GM21737 (cell line): ENCODE data around the gene OLIG2.

Experiments
- ATAC-seq: cut with Tn5 transposase; IDR thresholded peaks from one replicate; pipeline ENCODE4 v1.9.1; 2021; ENCODE audit warnings: mild to moderate bottlenecking, moderate library complexity; ENCODE audit not compliant: unreplicated experiment

OLIG2 gene

DNA sequence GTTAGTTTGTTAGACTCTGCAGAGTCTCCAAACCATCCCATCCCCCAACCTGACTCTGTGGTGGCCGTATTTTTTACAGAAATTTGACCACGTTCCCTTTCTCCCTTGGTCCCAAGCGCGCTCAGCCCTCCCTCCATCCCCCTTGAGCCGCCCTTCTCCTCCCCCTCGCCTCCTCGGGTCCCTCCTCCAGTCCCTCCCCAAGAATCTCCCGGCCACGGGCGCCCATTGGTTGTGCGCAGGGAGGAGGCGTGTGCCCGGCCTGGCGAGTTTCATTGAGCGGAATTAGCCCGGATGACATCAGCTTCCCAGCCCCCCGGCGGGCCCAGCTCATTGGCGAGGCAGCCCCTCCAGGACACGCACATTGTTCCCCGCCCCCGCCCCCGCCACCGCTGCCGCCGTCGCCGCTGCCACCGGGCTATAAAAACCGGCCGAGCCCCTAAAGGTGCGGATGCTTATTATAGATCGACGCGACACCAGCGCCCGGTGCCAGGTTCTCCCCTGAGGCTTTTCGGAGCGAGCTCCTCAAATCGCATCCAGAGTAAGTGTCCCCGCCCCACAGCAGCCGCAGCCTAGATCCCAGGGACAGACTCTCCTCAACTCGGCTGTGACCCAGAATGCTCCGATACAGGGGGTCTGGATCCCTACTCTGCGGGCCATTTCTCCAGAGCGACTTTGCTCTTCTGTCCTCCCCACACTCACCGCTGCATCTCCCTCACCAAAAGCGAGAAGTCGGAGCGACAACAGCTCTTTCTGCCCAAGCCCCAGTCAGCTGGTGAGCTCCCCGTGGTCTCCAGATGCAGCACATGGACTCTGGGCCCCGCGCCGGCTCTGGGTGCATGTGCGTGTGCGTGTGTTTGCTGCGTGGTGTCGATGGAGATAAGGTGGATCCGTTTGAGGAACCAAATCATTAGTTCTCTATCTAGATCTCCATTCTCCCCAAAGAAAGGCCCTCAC, at the start of gene OLIG2:
Gene OLIG2, plus strand, starts transcription at position 447 of the 954 bp plus-strand sequence. CDS start 928 bp downstream, outside the sequence.
- no peak for ATAC-seq

DNA sequence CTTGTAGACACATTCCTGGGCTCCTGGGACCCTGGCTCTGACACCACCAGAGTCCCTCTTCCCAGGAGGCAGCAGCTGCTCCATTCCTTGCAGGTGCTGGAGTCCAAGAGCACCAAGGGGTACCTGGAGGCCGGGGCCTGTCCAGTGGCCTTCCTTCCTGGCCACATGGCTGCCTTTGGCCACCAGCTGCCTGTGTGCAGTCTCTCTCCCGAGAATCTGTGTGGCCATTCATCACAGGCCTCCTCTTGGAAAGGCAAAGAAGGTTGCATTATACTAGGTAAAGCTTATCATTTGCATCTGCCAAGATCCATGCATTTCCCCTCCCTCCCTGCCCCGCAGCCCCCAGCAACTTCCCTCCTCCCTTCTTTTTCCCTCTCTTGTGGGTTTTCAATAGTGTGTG, 48.9 kb upstream of the OLIG2 start:
- ATAC-seq = no peak

DNA sequence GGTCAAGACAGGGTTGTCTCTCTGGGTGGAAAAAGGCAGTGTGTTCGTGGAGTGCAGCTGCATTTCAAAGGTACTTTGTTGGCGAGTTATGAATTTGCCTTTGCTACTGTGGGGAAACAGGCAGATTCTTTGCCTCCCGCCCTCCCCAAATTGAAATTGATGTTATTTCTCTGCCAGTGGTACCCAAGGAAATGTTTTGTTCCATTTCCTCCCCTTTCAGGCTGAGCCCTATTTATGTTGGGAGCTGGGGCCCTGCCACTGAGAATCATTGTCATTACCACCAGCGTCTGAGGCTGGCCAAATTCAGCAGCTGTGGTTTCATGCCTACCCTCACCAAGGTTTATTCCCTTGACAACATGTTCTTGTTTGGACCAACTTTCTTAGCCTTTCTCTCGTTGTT, 48.5 kb upstream of the OLIG2 start:
- no peak for ATAC-seq

DNA sequence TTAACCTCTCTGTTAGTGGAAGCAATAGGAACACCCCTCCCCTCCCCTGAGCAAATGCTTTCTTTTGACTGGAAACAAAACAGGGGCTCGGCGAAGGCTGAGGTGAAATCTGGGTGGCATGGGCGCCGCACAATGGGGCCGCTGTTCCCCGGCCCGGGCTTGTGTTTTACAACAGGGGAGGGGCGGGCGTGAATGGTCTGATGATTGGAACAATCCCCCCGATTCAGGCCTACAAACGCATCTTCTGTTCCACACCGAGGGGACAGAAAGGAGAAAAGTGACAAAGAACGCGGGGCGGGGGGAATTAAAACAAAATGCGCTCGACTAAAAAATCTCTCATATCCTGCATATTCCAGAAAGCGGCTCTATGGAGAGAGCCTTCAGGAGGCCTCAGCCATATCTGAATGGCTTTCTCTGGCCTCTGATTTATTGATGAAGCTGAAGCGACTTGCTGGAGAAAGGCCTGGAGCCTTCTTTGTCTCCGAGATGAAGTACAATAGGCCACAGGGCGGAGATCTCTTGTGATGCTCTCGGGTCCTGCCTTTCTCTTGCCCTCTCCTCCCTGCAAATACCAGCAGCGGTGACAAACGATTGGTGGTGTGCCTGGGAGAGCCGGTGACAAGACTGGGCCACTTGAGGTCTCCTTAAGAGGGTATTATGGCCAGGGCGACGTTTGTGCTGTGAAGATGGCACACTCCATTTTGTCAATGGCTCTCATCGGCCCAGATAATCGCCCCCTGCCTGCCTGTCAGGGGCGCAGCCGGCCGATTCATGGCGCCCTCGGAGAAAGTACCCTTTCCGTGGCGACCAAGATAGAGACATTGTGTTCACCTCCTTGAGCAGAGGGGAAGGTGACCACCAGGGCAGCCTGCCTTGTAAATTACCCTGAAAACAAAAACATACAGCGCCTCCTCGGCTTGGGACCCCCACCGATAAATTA, 47.1 kb upstream of the OLIG2 start:
- ATAC-seq = no peak

DNA sequence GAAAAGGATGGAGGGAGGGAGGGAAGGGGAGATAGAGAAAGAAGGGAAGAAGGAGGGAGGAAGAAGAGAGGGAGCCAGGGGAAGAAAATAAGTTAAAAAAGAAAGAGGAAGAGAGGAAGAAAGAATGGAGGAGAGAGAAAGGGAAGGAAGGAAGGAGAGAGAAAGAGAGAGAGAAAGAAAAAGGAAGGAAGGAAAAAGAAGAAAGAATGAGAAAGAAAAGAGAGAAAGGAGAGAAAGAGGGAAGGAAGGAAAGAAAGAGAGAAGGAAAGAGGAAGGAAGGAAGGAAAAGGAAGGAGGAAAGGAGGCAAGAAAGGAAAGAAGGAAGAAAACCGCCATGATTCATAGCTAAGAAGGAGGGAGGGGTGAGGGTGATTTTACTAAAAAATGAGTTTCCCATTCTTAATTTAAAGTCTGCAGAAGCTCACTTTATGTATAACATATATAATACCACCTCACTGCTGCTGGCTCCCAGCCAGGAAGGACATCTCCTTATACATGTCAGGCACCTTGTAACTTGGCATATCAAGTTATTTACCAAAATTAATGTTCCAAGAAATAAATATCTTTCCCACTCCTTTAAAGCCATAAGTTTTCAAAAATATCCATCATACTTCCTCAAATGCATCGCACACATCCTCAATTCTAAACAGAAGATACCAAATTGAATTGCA, 46.0 kb upstream of the OLIG2 start:
- ATAC-seq = no peak

DNA sequence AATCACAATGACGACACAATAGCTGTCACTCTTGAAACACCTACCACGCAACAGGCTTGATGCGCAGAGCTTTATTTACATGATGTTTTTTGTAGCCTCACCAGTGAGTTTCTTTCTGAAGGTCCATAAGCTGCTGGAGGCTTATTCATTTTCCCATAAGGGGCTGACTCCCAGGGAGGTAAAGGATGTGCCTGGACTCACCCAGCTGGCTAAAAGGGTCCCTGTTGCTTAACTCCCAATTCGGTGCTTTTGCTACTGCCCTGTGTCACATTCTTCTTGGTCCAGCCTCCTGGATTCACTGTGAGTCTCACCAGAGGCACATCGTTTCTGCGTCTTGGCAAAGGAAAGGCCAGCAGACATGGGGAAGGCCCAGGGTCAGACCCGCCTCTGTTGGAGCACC, 44.6 kb upstream of the OLIG2 start:
- ATAC-seq = no peak

DNA sequence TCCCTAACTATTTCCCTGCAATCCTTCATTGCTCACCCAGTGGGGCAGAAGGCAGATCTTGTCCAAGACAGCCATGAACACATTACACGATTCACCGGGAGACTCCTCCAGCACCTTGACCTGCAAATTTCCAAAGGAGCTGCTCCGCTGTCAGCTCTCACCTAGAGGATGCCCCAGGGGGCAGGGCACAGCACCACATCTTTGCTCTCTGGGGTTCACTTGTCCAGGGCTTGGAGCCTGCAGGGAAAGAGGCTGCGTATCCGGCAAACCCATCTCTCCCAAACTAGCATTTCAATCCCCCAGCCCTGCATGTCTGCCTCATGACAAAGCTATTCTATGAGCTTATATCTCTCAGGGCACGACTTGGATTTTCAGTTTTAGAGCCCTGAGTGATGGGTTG, 35.1 kb upstream of the OLIG2 start:
- no peak for ATAC-seq

DNA sequence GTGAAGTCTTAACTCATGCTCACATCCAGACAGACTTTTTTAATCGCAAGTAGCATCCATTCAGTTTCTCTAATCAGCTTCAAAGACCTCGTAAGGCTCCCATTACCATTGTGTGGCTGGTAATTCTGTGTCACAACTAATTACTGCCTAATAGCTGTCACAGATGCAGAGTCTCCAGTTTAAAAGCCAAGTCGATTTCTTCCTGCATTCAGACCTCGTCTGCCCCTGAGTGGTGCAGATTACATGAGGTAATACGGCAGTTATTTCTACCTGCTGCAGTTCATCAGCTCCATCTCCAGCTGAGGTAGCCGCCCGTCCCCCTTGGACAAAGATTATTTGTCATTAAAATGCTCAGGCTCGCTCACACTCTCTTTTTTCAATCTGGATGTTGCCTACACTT, 34.4 kb upstream of the OLIG2 start:
- no peak for ATAC-seq

DNA sequence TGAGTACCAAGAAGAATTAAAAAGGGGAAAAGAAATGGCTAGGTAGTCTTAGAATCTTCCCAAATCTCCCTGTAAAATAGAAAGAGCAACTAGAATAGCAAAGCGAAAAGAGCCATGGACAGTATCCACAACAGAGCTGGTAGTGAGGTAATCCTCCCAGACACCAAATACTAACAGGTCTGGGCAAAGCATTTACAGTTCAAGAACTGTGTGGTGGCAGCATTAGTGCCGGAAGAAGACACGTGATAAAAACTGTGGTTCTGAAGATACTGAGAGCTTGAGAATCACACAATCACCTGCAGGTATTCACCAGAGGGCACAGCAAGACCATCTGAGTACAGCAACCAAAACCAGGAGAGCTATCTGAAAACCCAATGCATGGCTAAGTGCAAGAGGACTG, 31.8 kb upstream of the OLIG2 start:
- no peak for ATAC-seq

DNA sequence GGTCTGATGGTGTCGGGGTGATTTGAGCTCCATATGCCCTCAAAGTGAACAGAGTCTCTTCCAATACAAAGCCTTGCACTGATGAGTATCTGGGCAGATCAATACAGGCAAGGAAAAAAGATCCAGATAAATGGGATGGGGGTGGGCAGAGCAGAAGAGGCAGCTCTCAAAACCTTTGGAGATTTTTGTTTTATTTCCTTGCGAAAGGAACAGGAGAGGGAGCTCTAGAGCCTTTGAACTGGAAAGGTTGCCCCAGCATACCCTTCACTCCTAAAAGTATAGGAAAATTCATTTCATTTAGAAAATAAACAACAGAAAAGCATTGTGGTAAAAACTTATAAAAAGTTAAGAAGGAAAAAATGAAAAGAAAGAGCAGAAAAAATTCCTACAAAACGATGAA, 31.4 kb upstream of the OLIG2 start:
- ATAC-seq = no peak

DNA sequence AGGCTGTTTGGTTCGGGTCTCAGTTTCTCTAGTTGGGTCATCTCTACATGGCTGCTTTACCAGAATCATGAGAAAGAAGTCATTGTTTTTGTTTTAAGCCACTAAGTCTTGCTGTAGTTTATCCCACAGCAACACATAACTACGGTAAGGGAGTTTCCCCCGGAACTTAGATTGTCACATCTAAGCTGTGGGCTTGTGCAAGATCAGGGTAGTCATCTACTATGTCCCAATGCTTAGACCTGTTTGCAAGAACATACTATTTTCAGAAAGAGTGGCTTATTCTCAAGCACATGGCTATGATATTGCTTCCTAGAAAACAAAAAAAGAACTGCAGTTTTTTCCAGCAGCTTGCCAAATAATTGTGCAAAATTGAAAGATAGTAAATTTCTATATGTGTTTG, 18.0 kb upstream of the OLIG2 start:
- ATAC-seq = no peak

DNA sequence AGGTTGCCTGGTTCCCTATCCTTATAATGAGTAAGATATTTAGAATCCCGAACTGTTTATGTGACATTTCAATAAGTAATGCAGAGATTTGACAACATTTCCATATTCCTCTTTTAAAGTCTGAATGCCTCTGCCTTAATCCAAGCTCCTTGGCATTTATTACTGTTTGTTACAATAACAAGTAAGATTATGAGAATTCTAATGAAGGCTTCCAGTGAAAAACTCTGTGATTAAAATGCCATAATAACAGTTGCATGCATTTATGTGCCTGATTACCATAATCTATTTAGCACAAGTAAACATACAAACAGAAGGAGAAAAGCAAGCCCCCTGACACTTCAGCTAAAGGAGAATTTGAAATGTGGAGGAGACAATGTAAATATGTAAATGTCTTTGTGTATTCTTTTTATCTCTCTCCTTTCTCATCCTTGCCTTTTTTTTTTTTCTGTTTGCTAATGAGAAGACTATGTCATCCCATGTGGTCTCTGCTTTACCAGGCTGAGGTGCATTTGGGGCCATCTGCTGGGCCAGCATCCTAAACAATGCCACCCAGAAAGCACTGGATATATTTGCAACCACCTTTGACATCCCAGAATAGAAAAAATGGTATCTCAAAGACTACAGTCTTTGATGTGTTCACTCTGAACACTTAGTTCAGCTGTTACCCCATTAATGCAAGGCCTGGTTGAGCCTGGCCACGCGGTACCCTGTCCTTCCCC, 17.2 kb upstream of the OLIG2 start:
- ATAC-seq = no peak

DNA sequence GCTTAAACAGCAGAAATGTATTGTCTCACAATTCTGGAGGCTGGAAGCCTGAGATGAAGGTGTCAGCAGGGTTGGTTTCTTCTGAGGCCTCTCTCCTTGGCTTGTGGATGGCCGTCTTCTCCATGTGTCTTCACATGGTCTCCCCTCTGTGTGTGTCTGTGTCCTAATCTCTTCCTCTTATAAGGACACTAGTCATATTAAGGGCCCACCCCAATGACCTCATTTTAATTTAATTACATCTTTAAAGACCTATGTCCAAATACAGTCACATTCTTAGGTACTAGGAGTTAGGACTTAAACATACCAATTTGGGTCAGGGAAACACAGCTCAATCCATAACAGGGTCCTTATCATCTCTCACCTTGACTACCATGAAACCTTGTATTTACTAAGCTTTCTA, 14.8 kb upstream of the OLIG2 start:
- ATAC-seq = no peak

DNA sequence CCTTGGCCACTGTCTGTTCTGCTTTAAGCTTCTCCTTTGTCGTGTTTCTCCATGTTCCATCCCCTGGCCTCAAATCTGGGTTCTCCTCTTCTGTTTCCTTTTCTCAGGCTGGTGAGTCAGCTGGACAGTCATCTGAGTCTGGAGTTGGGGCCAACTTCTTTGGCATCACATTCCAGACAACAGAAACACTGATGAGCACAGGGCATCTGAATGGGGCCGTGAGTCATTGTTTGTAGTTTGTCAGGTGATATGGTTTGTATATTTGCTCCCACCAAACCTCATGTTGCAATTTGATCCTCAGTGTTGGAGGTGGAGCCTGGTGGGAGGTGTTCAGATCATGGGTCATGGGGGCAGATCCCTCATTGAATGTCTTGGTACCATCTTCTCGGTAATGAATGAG, 14.3 kb upstream of the OLIG2 start:
- ATAC-seq = no peak

DNA sequence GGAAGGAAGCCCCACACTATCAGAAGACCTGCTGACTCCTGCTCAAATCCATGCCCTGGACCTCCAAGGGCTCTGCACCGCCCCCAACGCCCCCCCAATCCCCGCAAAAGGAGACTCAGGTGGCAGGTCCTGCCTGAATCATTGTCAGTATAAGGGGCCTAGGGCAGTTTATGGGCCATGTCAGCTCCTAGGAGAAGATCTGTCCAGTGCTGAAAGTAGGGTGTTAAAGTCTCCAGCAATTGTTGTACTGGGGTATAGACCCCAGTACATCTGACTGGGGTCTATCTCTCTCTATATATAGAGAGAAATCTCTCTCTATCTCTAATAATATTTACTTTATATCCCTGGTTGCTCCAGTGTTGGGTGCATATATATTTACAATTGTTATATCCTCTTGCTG, 12.1 kb upstream of the OLIG2 start:
- no peak for ATAC-seq

DNA sequence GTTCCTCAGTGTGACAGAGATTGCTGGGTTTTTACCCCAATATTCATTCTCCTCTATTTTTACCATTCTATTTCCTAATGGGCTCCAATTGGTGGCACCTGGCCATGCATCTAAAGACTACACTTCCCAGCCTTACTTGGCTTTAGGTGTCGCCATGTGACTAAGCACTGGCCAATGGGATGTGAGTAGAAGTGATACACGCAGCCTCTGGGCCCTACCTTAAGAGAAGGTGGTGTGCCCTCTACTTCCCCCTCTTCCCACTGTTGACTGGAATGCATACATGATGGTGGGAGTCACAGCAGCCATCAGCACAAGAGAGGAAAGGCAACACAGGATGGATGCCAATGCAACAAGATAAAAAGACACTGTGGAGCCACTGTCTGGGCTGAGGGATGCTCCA, 11.4 kb upstream of the OLIG2 start:
- no peak for ATAC-seq

DNA sequence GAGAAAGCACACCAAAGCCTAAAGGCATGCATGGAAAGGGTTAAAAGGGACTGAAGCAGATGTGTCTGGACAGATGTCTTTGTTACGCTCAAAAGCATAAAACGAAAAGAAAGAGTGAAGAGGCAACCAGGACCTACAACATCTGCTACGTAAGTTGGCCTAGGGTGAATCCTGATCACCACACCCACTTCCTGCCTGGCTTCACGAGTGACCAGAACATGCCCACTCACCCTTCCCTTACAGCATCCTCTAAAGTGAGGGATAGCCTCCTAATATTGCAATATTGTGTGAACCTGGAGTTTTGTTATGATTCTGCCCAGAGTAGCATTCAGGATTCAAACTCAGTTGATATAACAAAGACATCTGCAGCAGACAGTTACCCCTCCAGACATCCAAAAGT, 10.6 kb upstream of the OLIG2 start:
- ATAC-seq = no peak

DNA sequence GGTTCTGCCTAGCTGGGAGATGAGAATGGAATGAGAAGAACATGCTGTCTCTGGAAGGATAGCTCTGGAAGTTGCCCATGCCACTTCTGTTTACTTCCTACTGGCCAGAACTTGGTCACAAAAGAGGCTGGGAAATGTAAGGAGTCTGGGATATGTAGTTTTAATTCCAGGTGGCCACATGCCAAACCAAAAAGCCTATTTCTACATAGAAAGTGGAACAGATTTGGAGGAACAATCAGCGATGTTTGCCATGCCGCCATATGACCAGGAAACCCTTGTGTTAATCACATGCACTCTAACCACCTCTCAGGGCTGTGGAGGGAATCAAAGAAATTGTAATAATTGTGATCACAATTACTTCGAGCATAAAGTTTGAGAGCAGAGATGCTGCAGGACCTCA, 10.0 kb upstream of the OLIG2 start:
- no peak for ATAC-seq

DNA sequence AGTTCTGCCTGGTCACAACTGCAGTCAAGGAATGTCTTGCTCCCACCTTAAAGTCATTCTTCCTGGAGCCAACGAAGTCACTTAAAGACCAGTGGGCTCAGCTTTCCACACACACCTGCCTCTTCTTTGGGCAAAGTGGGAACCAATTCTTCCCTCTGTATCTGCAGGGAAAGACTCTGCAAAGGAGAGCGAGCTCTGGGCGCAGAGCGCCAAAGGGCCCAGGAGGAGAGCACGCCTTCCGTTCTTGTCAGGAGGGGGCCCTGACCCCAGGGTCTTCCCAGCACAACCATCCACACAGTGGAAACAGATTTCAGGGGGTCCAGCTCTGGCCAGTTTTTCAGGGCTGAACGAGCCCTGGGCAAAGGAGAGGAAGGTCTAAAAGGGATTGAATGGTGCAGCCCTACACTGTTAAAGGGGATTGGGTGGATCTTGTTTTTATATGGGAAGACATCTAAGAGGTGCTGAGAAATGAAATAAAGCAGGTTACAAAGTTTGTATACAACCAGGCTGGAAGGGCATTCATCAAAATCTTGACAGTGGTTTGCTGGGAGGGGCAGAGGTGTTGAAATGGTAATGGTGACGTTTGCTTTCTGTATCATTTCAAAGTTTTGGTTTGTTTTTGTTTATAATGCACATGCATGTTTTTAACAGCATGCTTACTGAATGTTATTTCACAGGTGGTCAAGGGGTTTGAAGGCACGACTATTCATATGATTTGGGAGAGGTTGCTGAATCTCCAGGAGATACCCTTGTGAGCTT, 6.8 kb upstream of the OLIG2 start:
- ATAC-seq = no peak

DNA sequence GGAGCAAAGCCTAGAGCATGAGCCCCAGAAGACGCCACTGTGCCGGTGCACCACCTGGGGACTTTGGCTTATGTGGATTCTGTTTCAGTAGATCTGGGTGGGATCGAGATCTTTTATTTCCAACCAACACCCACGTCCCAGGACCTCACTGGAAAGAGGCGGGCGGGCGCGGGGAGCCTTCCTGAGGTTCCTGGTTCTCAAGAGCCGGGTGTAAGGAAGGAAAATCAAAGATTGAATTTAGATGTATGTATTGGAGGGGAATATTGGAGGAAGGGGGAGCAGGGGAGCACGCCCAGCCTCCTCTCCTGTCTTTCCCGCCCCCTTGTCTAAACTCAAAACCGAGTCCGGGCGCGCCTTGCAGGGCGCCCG, 6.2 kb upstream of the OLIG2 start:
- no peak for ATAC-seq
